NB4 (cell line): Measurements from ENCODE around the gene SGSM2.

Source experiments
- CTCF ChIP-seq: IDR thresholded peaks from one replicate; pipeline ENCODE4 v1.5.1; 2012; ENCODE audit warnings: low read depth, low read length
- MYC ChIP-seq: IDR thresholded peaks from 2 replicates; pipeline ENCODE4 v1.6.1; 2011; ENCODE audit warnings: low read depth, low read length
- POLR2A ChIP-seq: IDR thresholded peaks from 2 replicates; pipeline ENCODE4 v1.6.1; 2011; ENCODE audit warnings: mild to moderate bottlenecking; ENCODE audit not compliant: insufficient read length; ENCODE audit errors: extremely low read depth

- TF ChIP-seq MYC (no peak), CTCF (no peak), POLR2A (no peak)
Observed at GRCh38 chr17:2335726-2336214, 1.5 kb upstream of the SGSM2 start.
